Measurements from ENCODE around the gene PAK1.

PAK1 gene

DNA sequence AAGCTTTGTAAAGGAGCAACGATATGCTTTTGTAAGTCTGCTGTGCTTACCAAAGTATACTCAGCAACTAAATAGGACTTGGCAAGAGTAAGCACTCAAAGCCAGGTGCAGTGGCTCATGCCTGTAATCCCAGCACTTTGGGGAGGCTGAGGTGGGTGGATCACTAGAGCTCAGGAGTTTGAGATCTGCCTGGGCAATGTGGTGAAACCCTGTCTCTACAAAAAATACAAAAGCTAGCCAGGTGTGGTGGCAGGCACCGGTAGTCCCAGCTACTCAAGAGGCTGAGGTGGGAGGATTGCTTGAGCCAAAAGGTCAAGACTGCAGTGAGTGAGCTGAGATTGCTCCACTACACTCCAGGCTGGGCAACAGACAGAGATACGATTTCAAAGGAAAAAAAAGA lies 67.5 kb downstream of the PAK1 start:
- Histone ChIP-seq H3K23ac (ENCODE audit: low read depth, low read length, poor library complexity) (no peak overlapping the region), H2AFZ (ENCODE audit: low read length) (no peak overlapping the region), H3K18ac (ENCODE audit: low read length) (no peak overlapping the region), H3K4me3 (ENCODE audit: low read length in 2 of 2) (no peak overlapping the region), H3K4ac (ENCODE audit: low read length) (no peak overlapping the region), H2BK5ac (ENCODE audit: low read length) (no peak overlapping the region), H3K27me3 (ENCODE audit: control insufficient read depth in 3 of 3, insufficient read depth in 3 of 3, low read depth in 1 of 3, low read length in 3 of 3) (no peaks in the 10 kb centered on the region), H3K79me1 (ENCODE audit: low read depth, low read length) (no peaks in the 10 kb centered on the region), H3K4me1 (ENCODE audit: control insufficient read depth in 2 of 2, insufficient read depth in 1 of 2, low read depth in 1 of 2, low read length in 2 of 2) (peaks cover 1 to 19% of the 10 kb centered on the region in 2 donors), H3K27ac (replicated peaks; ENCODE audit: low read length) (no peak overlapping the region), H4K91ac (ENCODE audit: low read depth, low read length, poor library complexity) (no peak overlapping the region), H3K9me3 (replicated peaks in 1 of 2; ENCODE audit: control insufficient read depth in 2 of 2, insufficient read depth in 1 of 2, low read depth in 1 of 2, low read length in 2 of 2) (no peaks in the 10 kb centered on the region), H2AK5ac (ENCODE audit: low read depth, low read length) (no peak overlapping the region), H2BK15ac (ENCODE audit: low read length) (no peak overlapping the region), H3K9ac (ENCODE audit: low read depth, low read length, poor library complexity) (no peak overlapping the region), H2BK120ac (ENCODE audit: low read depth, low read length) (no peak overlapping the region), H2BK12ac (ENCODE audit: low read length) (no peak overlapping the region), H3K14ac (ENCODE audit: low read length) (no peak overlapping the region), H3K4me2 (ENCODE audit: insufficient read depth, low read length, poor library complexity, severe bottlenecking) (no peak overlapping the region), H3K36me3 (replicated peaks in 1 of 2; ENCODE audit: control insufficient read depth in 2 of 2, insufficient read depth in 2 of 2, low read length in 2 of 2) (no peaks in the 10 kb centered on the region), H4K8ac (ENCODE audit: low read depth, low read length) (no peak overlapping the region)
- DNase-seq (ENCODE audit: low spot score), result no peak
- no CpG with 5 or more reads among the region's 3 CpGs for WGBS, 2 donors (ENCODE audit: extremely low coverage in 2 of 2, insufficient read length in 2 of 2, insufficient replicate concordance in 1 of 2)

DNA sequence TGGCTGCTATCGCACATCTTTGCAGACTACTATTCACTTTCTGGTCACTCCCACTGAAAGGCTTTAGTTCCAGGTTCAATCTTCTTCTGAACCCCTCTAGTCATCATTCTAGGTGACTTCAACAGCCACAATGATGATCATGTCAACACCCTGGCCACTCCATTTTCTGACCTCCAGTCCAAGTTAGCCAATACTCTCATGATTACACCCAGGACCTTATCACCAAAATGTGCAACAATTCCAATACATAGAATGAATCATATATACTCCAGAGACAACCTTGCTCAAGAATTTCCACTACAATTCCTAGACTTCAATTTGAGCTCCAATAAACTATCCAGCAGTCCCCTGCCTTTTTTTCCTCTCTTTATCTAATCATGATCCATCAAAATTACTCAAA lies 70.7 kb downstream of the PAK1 start:
- no peak overlapping the region for H2BK5ac ChIP-seq (ENCODE audit: low read length)
- H3K14ac ChIP-seq (ENCODE audit: low read length), result no peak overlapping the region
- H3K4me2 ChIP-seq (ENCODE audit: insufficient read depth, low read length, poor library complexity, severe bottlenecking), result no peak overlapping the region
- no peaks in the 10 kb centered on the region for H3K79me1 ChIP-seq (ENCODE audit: low read depth, low read length)
- H4K91ac ChIP-seq (ENCODE audit: low read depth, low read length, poor library complexity), result no peak overlapping the region
- no peak overlapping the region for H3K18ac ChIP-seq (ENCODE audit: low read length)
- H4K8ac ChIP-seq (ENCODE audit: low read depth, low read length), result no peak overlapping the region
- H3K36me3 ChIP-seq (replicated peaks in 1 of 2; ENCODE audit: control insufficient read depth in 2 of 2, insufficient read depth in 2 of 2, low read length in 2 of 2), result no peaks in the 10 kb centered on the region
- no peak overlapping the region for H2BK15ac ChIP-seq (ENCODE audit: low read length)
- H3K9ac ChIP-seq (ENCODE audit: low read depth, low read length, poor library complexity), result no peak overlapping the region
- no peak overlapping the region for H2BK12ac ChIP-seq (ENCODE audit: low read length)
- H3K23ac ChIP-seq (ENCODE audit: low read depth, low read length, poor library complexity), result no peak overlapping the region
- H3K4me1 ChIP-seq (ENCODE audit: control insufficient read depth in 2 of 2, insufficient read depth in 1 of 2, low read depth in 1 of 2, low read length in 2 of 2), result peaks cover 0 to 14% of the 10 kb centered on the region in 2 donors
- no peak for DNase-seq (ENCODE audit: low spot score)
- H2AFZ ChIP-seq (ENCODE audit: low read length), result no peak overlapping the region
- H2AK5ac ChIP-seq (ENCODE audit: low read depth, low read length), result no peak overlapping the region
- H3K27me3 ChIP-seq (ENCODE audit: control insufficient read depth in 3 of 3, insufficient read depth in 3 of 3, low read depth in 1 of 3, low read length in 3 of 3), result no peaks in the 10 kb centered on the region
- H3K4me3 ChIP-seq (ENCODE audit: low read length in 2 of 2), result no peak overlapping the region
- no peaks in the 10 kb centered on the region for H3K9me3 ChIP-seq (replicated peaks in 1 of 2; ENCODE audit: control insufficient read depth in 2 of 2, insufficient read depth in 1 of 2, low read depth in 1 of 2, low read length in 2 of 2)
- no CpG with 5 or more reads among the region's 1 CpG for WGBS, 2 donors (ENCODE audit: extremely low coverage in 2 of 2, insufficient read length in 2 of 2, insufficient replicate concordance in 1 of 2)
- H3K4ac ChIP-seq (ENCODE audit: low read length), result no peak overlapping the region
- H3K27ac ChIP-seq (replicated peaks; ENCODE audit: low read length), result no peak overlapping the region
- H2BK120ac ChIP-seq (ENCODE audit: low read depth, low read length), result no peak overlapping the region

DNA sequence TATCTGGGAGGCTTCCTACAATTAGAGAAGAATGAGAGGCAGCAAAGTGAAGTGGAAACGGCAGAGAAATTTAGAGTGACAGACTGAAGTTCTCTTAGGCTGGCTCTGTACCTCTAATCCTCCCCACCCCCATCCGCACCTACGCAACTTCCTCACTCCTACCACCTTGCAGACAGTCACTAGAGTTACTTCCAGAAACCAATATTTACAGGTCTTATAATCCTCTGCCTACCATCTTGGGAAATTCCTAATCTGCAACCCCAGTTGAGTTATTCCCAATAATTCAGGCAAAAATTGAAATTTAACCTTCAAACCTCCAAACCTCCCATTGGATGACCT lies 71.7 kb downstream of the PAK1 start:
- H3K9me3 ChIP-seq (replicated peaks in 1 of 2; ENCODE audit: control insufficient read depth in 2 of 2, insufficient read depth in 1 of 2, low read depth in 1 of 2, low read length in 2 of 2), result no peaks in the 10 kb centered on the region
- DNase-seq (ENCODE audit: low spot score), result no peak
- H2BK12ac ChIP-seq (ENCODE audit: low read length), result no peak overlapping the region
- peaks cover 0 to 14% of the 10 kb centered on the region in 2 donors for H3K4me1 ChIP-seq (ENCODE audit: control insufficient read depth in 2 of 2, insufficient read depth in 1 of 2, low read depth in 1 of 2, low read length in 2 of 2)
- no peaks in the 10 kb centered on the region for H3K79me1 ChIP-seq (ENCODE audit: low read depth, low read length)
- H2BK15ac ChIP-seq (ENCODE audit: low read length), result no peak overlapping the region
- H3K23ac ChIP-seq (ENCODE audit: low read depth, low read length, poor library complexity), result no peak overlapping the region
- no CpG with 5 or more reads among the region's 3 CpGs for WGBS, 2 donors (ENCODE audit: extremely low coverage in 2 of 2, insufficient read length in 2 of 2, insufficient replicate concordance in 1 of 2)
- H3K4me3 ChIP-seq (ENCODE audit: low read length in 2 of 2), result no peak overlapping the region
- no peak overlapping the region for H3K4me2 ChIP-seq (ENCODE audit: insufficient read depth, low read length, poor library complexity, severe bottlenecking)
- no peaks in the 10 kb centered on the region for H3K36me3 ChIP-seq (replicated peaks in 1 of 2; ENCODE audit: control insufficient read depth in 2 of 2, insufficient read depth in 2 of 2, low read length in 2 of 2)
- no peaks in the 10 kb centered on the region for H3K27me3 ChIP-seq (ENCODE audit: control insufficient read depth in 3 of 3, insufficient read depth in 3 of 3, low read depth in 1 of 3, low read length in 3 of 3)
- H3K18ac ChIP-seq (ENCODE audit: low read length), result no peak overlapping the region
- H4K8ac ChIP-seq (ENCODE audit: low read depth, low read length), result no peak overlapping the region
- H2AK5ac ChIP-seq (ENCODE audit: low read depth, low read length), result no peak overlapping the region
- H3K4ac ChIP-seq (ENCODE audit: low read length), result no peak overlapping the region
- no peak overlapping the region for H3K14ac ChIP-seq (ENCODE audit: low read length)
- no peak overlapping the region for H2BK5ac ChIP-seq (ENCODE audit: low read length)
- no peak overlapping the region for H4K91ac ChIP-seq (ENCODE audit: low read depth, low read length, poor library complexity)
- H2AFZ ChIP-seq (ENCODE audit: low read length), result no peak overlapping the region
- H3K9ac ChIP-seq (ENCODE audit: low read depth, low read length, poor library complexity), result no peak overlapping the region
- H2BK120ac ChIP-seq (ENCODE audit: low read depth, low read length), result no peak overlapping the region
- no peak overlapping the region for H3K27ac ChIP-seq (replicated peaks; ENCODE audit: low read length)

DNA sequence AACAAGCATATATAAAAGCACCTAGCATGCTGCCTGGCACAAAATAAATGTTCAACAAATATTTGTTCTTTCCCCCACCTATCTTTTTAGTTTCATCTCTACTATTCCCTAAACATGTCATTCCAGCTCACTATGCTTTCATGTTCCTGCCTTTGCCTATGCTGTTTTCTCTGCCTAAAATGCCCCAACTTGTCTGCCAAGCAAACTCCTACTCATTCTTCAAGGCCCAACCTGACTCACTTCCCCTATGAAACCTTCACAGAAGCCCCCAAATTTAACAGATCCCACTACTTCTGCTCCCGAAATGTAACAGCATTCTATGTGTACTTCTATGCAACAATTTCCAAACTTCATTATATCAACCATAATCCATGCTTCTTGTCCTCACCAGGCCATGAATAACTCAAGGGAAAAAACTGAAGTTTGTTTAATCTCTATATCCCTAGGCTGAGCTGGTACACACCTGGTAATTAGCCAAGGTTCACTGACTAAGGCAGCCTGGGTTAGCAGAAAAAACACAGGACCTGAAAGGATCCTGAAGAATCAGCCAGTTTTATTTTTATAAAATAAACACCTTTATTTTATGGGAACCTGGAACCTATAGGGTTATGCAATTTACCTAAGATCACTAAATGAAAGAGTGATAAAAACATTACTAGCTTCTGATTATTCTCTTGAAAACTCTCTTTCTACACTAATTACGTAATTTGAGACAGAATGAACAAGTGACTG lies 72.2 kb downstream of the PAK1 start:
- H3K18ac ChIP-seq (ENCODE audit: low read length), result no peak overlapping the region
- no peak overlapping the region for H3K27ac ChIP-seq (replicated peaks; ENCODE audit: low read length)
- DNase-seq (ENCODE audit: low spot score), result no peak
- H3K14ac ChIP-seq (ENCODE audit: low read length), result no peak overlapping the region
- H3K4me3 ChIP-seq (ENCODE audit: low read length in 2 of 2), result no peak overlapping the region
- WGBS, 2 donors (ENCODE audit: extremely low coverage in 2 of 2, insufficient read length in 2 of 2, insufficient replicate concordance in 1 of 2), result no CpG with 5 or more reads among the region's 2 CpGs
- no peak overlapping the region for H3K9ac ChIP-seq (ENCODE audit: low read depth, low read length, poor library complexity)
- H3K36me3 ChIP-seq (replicated peaks in 1 of 2; ENCODE audit: control insufficient read depth in 2 of 2, insufficient read depth in 2 of 2, low read length in 2 of 2), result no peaks in the 10 kb centered on the region
- no peak overlapping the region for H3K4me2 ChIP-seq (ENCODE audit: insufficient read depth, low read length, poor library complexity, severe bottlenecking)
- no peak overlapping the region for H2AK5ac ChIP-seq (ENCODE audit: low read depth, low read length)
- H3K4ac ChIP-seq (ENCODE audit: low read length), result no peak overlapping the region
- no peaks in the 10 kb centered on the region for H3K79me1 ChIP-seq (ENCODE audit: low read depth, low read length)
- no peak overlapping the region for H2BK5ac ChIP-seq (ENCODE audit: low read length)
- H3K23ac ChIP-seq (ENCODE audit: low read depth, low read length, poor library complexity), result no peak overlapping the region
- H3K9me3 ChIP-seq (replicated peaks in 1 of 2; ENCODE audit: control insufficient read depth in 2 of 2, insufficient read depth in 1 of 2, low read depth in 1 of 2, low read length in 2 of 2), result no peaks in the 10 kb centered on the region
- H3K27me3 ChIP-seq (ENCODE audit: control insufficient read depth in 3 of 3, insufficient read depth in 3 of 3, low read depth in 1 of 3, low read length in 3 of 3), result no peaks in the 10 kb centered on the region
- no peak overlapping the region for H4K91ac ChIP-seq (ENCODE audit: low read depth, low read length, poor library complexity)
- H2BK12ac ChIP-seq (ENCODE audit: low read length), result no peak overlapping the region
- H4K8ac ChIP-seq (ENCODE audit: low read depth, low read length), result no peak overlapping the region
- H3K4me1 ChIP-seq (ENCODE audit: control insufficient read depth in 2 of 2, insufficient read depth in 1 of 2, low read depth in 1 of 2, low read length in 2 of 2), result peaks cover 0 to 14% of the 10 kb centered on the region in 2 donors
- H2BK15ac ChIP-seq (ENCODE audit: low read length), result no peak overlapping the region
- no peak overlapping the region for H2AFZ ChIP-seq (ENCODE audit: low read length)
- H2BK120ac ChIP-seq (ENCODE audit: low read depth, low read length), result no peak overlapping the region

Data from neuronal stem cell (in vitro differentiated cells).